Measurements from ENCODE around the gene TBXA2R. TPM values are rescaled to one million over a fixed set of nuclear protein-coding genes. Genes with fewer than 3 reads are reported as not detected.
"Not testable (repeated sequence)": the region's sequence is repeated elsewhere in the genome, so short reads cannot be mapped to it uniquely, and the experiment has no call there.

The TBXA2R gene
- total RNA-seq = 0.42 and 0.50 TPM in 2 replicates

- DNase-seq = peak; percentile 85
- Mint-ChIP-seq H3K27ac (no peak within 1 kb of the TSS), H3K9me3 (no peaks in the 10 kb centered on the region), H3K4me3 (peak within 1 kb of the TSS; percentile 54), H3K27me3 (peaks cover 6% of the 10 kb centered on the region), H3K4me1 (peaks cover 6% of the 10 kb centered on the region), H3K36me3 (ENCODE audit: low read depth) (peaks cover 7% of the 10 kb centered on the region)
- intact Hi-C loops (cut with micrococcal nuclease) = no loop called here
Observed at GRCh38 chr19:3606690-3607289, at the start of gene TBXA2R. Gene TBXA2R (minus strand): TSS chr19:3606875. CDS start chr19:3600634, 6,241 bp downstream.

GRCh38 chr19:3656073-3656746 is 49.5 kb upstream of the TBXA2R start:
- Mint-ChIP-seq H3K9me3 (no peaks in the 10 kb centered on the region), H3K4me3 (no peak overlapping the region), H3K27ac (no peak overlapping the region), H3K4me1 (no peaks in the 10 kb centered on the region), H3K36me3 (ENCODE audit: low read depth) (peaks cover 12% of the 10 kb centered on the region), H3K27me3 (no peaks in the 10 kb centered on the region)
- no peak for DNase-seq
- intact Hi-C loops (cut with micrococcal nuclease) = no loop called here

DNA sequence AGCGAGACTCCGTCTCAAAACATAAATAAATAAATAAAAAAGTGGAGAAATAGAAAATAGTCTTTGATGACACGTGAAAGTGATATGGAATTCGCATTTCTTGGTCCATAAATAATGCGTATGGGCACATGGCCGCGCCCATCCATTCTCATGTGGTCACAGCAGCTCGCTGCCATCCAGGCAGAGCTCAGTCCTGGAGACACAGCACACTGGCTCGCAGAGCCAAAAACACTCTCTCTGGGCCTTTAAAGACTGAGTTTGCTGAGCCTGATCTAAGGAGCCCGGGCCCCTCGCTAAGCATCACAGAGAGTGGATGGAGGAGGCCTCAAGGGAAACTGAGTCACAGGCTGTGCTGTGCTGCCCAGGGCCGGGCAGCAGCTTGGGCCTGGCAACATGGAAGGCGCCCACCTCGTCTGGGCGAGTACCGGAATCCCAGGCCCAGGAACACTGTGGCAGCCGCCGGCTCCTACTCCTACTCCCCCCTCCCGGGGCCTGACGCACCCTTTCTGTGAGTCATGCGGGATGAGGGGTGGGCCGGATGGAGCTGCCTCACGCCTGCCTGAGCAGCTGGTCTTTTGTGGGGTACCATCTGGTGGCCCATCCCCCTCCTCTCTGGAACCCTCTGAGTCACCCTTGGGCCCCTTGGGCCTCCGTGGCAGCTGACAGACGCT is 48.9 kb upstream of the TBXA2R start:
- Mint-ChIP-seq H3K4me3 (no peak overlapping the region), H3K4me1 (no peaks in the 10 kb centered on the region), H3K36me3 (ENCODE audit: low read depth) (peaks cover 10% of the 10 kb centered on the region), H3K27me3 (no peaks in the 10 kb centered on the region), H3K27ac (no peak overlapping the region), H3K9me3 (no peaks in the 10 kb centered on the region)
- no peak for DNase-seq
- intact Hi-C loops (cut with micrococcal nuclease) = no loop called here

DNA sequence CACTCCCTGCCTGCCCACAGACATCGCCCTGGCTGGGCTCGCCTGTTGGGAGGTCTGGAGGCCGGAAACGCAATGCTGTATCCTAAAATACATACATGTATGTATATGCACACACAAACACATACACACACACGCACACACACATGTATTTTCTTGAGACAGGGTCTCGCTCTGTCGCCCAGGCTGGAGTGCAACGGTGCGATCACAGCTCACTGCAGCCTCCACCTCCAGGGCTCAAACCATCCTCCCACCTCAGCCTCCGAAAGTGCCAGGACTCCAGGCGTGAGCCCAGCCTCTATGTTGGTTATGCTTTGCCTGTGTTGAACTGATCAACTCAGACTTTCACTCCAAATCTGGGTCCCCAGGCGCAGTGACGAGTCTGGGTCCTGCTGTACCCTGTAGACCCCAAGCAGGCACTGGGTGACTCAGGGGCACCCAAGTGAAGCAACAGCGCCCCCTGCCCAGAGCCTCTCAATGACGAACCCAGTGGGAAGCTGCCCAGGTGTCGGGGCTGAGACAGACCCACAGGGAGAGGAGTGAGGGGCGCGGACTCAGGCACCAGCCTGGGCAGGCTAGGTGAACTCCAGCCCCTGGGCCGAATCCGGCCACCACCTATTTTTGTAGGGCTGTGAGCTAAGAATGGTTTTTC is 47.3 kb upstream of the TBXA2R start:
- no peak overlapping the region for H3K27ac Mint-ChIP-seq
- H3K4me3 Mint-ChIP-seq = no peak overlapping the region
- H3K27me3 Mint-ChIP-seq = no peaks in the 10 kb centered on the region
- peaks cover 10% of the 10 kb centered on the region for H3K36me3 Mint-ChIP-seq (ENCODE audit: low read depth)
- no peaks in the 10 kb centered on the region for H3K4me1 Mint-ChIP-seq
- no peaks in the 10 kb centered on the region for H3K9me3 Mint-ChIP-seq
- intact Hi-C loops (cut with micrococcal nuclease) = no loop called here
- DNase-seq = no peak

DNA sequence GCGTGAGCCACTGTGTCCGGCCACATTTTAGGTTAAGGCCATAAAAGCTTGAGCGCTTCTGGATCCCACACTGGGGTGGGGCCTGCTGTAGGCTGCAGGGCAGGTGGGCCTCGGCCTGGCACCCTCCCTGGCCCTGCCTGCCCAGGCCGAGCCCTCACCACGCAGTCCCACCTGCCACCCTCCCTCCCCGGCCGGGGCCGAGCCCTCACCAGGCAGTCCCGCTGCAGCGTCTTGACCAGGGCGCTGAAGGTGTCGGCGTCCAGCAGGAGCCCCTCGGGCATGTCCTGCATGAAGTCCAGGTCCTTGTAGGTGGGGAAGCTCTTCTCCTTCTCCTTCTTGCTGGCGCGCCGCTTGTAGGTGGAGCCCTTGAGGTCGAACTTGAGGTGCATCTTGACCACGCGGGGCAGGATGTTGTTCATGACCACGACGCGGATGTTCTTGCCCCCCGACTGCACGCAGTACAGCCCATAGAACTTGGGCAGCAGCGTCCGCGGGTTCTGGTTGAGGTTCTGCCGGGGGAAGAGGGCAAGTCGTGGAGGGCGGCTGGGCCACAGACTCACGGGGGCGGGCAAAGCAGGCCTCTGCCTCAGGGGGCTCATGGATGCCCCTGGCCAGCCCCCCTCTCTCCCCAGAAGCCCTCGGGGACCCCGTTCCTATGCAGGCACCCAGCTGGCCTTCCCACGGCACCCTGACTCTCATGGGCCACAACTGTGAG is 46.6 kb upstream of the TBXA2R start:
- no peaks in the 10 kb centered on the region for H3K4me1 Mint-ChIP-seq
- intact Hi-C loops (cut with micrococcal nuclease) = no loop called here
- peaks cover 10% of the 10 kb centered on the region for H3K36me3 Mint-ChIP-seq (ENCODE audit: low read depth)
- H3K27me3 Mint-ChIP-seq = no peaks in the 10 kb centered on the region
- no peak for DNase-seq
- H3K4me3 Mint-ChIP-seq = no peak overlapping the region
- H3K27ac Mint-ChIP-seq = no peak overlapping the region
- H3K9me3 Mint-ChIP-seq = no peaks in the 10 kb centered on the region

DNA sequence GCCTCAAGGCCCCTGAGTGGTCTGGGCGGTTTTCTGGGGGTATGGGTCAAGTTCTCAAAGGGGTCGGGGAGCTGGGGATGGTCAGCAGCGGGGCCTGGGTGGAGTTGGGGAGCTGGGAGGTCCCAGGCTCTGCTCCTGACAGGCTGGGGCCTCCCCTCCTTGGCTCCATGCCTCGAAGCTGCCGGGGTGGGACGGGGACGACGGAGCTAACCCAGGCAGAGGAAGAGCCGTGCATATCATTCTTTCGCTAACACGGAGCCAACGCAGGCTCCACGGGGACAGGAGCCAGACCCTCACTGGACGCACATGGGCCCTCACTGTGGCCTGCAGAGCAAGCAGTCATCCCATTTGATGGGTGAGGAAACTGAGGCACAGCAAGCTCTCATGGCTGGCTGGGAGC is 45.7 kb upstream of the TBXA2R start:
- no peaks in the 10 kb centered on the region for H3K27me3 Mint-ChIP-seq
- no peak overlapping the region for H3K27ac Mint-ChIP-seq
- no peaks in the 10 kb centered on the region for H3K4me1 Mint-ChIP-seq
- DNase-seq = no peak
- H3K36me3 Mint-ChIP-seq (ENCODE audit: low read depth) = peaks cover 9% of the 10 kb centered on the region
- intact Hi-C loops (cut with micrococcal nuclease) = no loop called here
- no peaks in the 10 kb centered on the region for H3K9me3 Mint-ChIP-seq
- H3K4me3 Mint-ChIP-seq = no peak overlapping the region

DNA sequence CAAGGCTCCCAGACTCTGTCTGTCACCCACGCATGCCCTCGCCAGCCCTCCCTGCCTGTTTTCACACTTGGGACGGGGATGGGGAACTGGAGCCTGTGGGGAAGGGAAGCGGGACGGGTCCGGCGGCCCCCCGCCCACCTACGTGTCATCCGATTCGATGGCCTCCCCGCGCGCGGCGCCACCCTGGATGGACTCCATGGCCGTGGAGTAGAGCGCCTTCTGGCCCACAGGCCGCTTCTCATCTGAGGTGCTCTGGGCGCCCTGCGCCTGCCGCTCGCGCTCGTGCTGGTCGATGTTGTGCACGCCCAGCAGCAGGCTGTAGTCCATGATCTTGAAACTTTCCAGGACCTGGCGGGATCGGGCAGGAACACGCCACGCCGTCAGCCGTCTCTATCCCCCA is 45.0 kb upstream of the TBXA2R start:
- H3K27me3 Mint-ChIP-seq = no peaks in the 10 kb centered on the region
- no peak overlapping the region for H3K4me3 Mint-ChIP-seq
- no peak overlapping the region for H3K27ac Mint-ChIP-seq
- DNase-seq = no peak
- no peaks in the 10 kb centered on the region for H3K9me3 Mint-ChIP-seq
- H3K4me1 Mint-ChIP-seq = no peaks in the 10 kb centered on the region
- peaks cover 4% of the 10 kb centered on the region for H3K36me3 Mint-ChIP-seq (ENCODE audit: low read depth)
- intact Hi-C loops (cut with micrococcal nuclease) = no loop called here

- no peak for DNase-seq
- Mint-ChIP-seq H3K27me3 (no peaks in the 10 kb centered on the region), H3K9me3 (no peaks in the 10 kb centered on the region), H3K27ac (no peak overlapping the region), H3K4me1 (no peaks in the 10 kb centered on the region), H3K4me3 (no peak overlapping the region), H3K36me3 (ENCODE audit: low read depth) (peaks cover 2% of the 10 kb centered on the region)
- intact Hi-C loops (cut with micrococcal nuclease) = no loop called here
Observed at GRCh38 chr19:3649888-3650287, 43.2 kb upstream of the TBXA2R start.

DNA sequence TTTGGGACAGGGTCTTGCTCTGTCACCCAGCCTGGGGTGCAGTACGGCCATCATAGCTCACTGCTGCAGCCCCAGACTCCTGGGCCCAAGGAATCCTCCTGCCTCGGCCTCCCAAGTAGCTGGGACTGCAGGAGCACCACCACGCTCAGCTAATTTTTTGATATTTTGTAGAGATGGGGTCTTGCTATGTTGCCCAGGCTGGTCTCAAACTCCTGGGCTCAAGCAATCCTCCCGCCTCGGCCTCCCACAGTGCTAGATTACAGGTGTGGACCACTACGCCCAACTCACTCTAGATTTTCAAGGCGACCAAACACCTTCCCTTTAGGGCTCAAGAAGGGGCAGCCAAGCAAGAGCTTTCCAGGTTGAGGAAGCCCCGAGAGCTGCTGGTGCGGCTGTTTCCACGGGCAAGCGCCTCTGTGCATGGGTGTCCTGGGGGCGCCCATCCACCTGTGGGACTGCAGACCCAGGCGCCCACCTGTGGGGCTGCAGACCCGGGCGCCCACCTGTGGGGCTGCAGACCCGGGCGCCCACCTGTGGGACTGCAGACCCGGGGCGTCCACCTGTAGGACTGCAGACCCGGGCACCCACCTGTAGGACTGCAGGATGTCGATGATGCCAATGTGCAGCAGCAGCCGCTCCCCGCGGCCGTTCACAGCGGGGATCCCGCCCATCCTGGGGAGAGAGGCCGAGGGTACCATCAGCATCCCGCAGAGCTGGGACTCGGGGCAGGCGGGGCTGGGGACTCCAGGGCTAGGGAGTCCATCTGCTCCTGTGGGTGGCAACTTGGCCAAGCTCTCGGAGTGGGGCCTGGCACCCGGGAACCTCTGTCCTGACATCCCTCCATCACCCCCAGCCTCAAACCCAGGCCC is 41.6 kb upstream of the TBXA2R start:
- H3K27ac Mint-ChIP-seq = no peak overlapping the region
- peaks cover 2% of the 10 kb centered on the region for H3K36me3 Mint-ChIP-seq (ENCODE audit: low read depth)
- H3K27me3 Mint-ChIP-seq = no peaks in the 10 kb centered on the region
- H3K9me3 Mint-ChIP-seq = no peaks in the 10 kb centered on the region
- no peak for DNase-seq
- no peaks in the 10 kb centered on the region for H3K4me1 Mint-ChIP-seq
- no peak overlapping the region for H3K4me3 Mint-ChIP-seq
- intact Hi-C loops (cut with micrococcal nuclease) = no loop called here

GRCh38 chr19:3647102-3647501 is 40.4 kb upstream of the TBXA2R start:
- intact Hi-C loops (cut with micrococcal nuclease); H3K4me1 Mint-ChIP-seq; H3K36me3 Mint-ChIP-seq (ENCODE audit: low read depth); H3K4me3 Mint-ChIP-seq; DNase-seq; H3K27me3 Mint-ChIP-seq; H3K9me3 Mint-ChIP-seq; H3K27ac Mint-ChIP-seq: not testable (repeated sequence)

GRCh38 chr19:3646336-3647092 is 39.8 kb upstream of the TBXA2R start:
- H3K4me3 Mint-ChIP-seq = no peak overlapping the region
- no peak overlapping the region for H3K27ac Mint-ChIP-seq
- H3K27me3 Mint-ChIP-seq = no peaks in the 10 kb centered on the region
- intact Hi-C loops (cut with micrococcal nuclease) = no loop called here
- H3K9me3 Mint-ChIP-seq = no peaks in the 10 kb centered on the region
- DNase-seq = no peak
- no peaks in the 10 kb centered on the region for H3K4me1 Mint-ChIP-seq
- H3K36me3 Mint-ChIP-seq (ENCODE audit: low read depth) = peaks cover 6% of the 10 kb centered on the region

DNA sequence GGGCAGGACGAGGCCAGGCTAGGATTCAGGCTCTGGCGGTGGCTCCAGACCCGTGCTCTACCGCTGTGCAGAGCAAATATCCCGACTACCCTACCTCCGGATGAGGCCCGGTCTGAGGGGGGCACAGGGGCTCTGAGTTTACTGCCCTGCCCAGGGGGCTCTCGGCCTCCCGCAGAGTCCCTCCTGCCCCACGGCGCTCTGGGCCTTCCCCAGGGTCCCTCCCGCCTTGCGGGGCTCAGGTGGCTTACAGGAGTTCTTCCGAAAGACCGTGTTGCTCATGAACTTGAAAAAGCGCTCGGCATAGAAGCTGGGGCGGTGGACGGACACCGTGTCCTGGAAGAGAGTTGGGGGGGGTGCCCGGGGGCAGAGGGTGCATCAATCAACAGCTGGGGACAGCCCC is 39.1 kb upstream of the TBXA2R start:
- intact Hi-C loops (cut with micrococcal nuclease) = no loop called here
- no peak overlapping the region for H3K27ac Mint-ChIP-seq
- H3K9me3 Mint-ChIP-seq = no peaks in the 10 kb centered on the region
- no peak overlapping the region for H3K4me3 Mint-ChIP-seq
- no peaks in the 10 kb centered on the region for H3K27me3 Mint-ChIP-seq
- no peak for DNase-seq
- no peaks in the 10 kb centered on the region for H3K4me1 Mint-ChIP-seq
- peaks cover 3% of the 10 kb centered on the region for H3K36me3 Mint-ChIP-seq (ENCODE audit: low read depth)

- Mint-ChIP-seq H3K4me1 (no peaks in the 10 kb centered on the region), H3K4me3 (no peak overlapping the region)
- no peak for DNase-seq
Observed at GRCh38 chr19:3645067-3645396, 38.4 kb upstream of the TBXA2R start.

More at GRCh38 chr19:3645067-3645396, 38.4 kb upstream of the TBXA2R start:
- H3K27ac Mint-ChIP-seq = no peak overlapping the region
- intact Hi-C loops (cut with micrococcal nuclease) = no loop called here
- H3K27me3 Mint-ChIP-seq = no peaks in the 10 kb centered on the region
- peaks cover 3% of the 10 kb centered on the region for H3K36me3 Mint-ChIP-seq (ENCODE audit: low read depth)
- no peaks in the 10 kb centered on the region for H3K9me3 Mint-ChIP-seq
